AG10803 (cell line): Measurements from ENCODE around the gene ADCY7.

Source experiments
- DNase-seq: peaks from one replicate; pipeline ENCODE4 v3.0.0; 2010; ENCODE audit warnings: low read depth
- H3K4me3 ChIP-seq: 2 replicates; pipeline ENCODE4 v1.5.1; 2011; ENCODE audit warnings: mild to moderate bottlenecking, low read length, control low read depth
- CTCF ChIP-seq: conservative IDR thresholded peaks from 2 replicates; pipeline ENCODE4 v1.5.1; 2011; ENCODE audit warnings: mild to moderate bottlenecking, low read length, control low read depth, inconsistent platforms

The ADCY7 gene

GRCh38 chr16:50351116-50351515, 84.8 kb downstream of the ADCY7 start:
- TF ChIP-seq CTCF = no peak
- H3K4me3 ChIP-seq = no peak overlapping the region
- no peak for DNase-seq

- TF ChIP-seq CTCF = no peak
- no peak for DNase-seq
- no peak overlapping the region for H3K4me3 ChIP-seq
Observed at GRCh38 chr16:50351952-50352351, 85.6 kb downstream of the ADCY7 start.

- no peak for TF ChIP-seq CTCF
- H3K4me3 ChIP-seq = no peak overlapping the region
- peak; percentile 34 for DNase-seq
Observed at GRCh38 chr16:50354082-50354481, 87.7 kb downstream of the ADCY7 start.

GRCh38 chr16:50354629-50355456, 88.5 kb downstream of the ADCY7 start:
- peak; percentile 71 for TF ChIP-seq CTCF
- no peak for DNase-seq
- H3K4me3 ChIP-seq = no peak overlapping the region

GRCh38 chr16:50359626-50360025, 93.3 kb downstream of the ADCY7 start:
- DNase-seq = no peak
- TF ChIP-seq CTCF = no peak
- H3K4me3 ChIP-seq = no peak overlapping the region

- no peak for TF ChIP-seq CTCF
- peak; percentile 40 for DNase-seq
- H3K4me3 ChIP-seq = no peak overlapping the region
Observed at GRCh38 chr16:50360033-50360778, 93.9 kb downstream of the ADCY7 start.

GRCh38 chr16:50360779-50361178, 94.4 kb downstream of the ADCY7 start:
- no peak for TF ChIP-seq CTCF
- no peak for DNase-seq
- H3K4me3 ChIP-seq = no peak overlapping the region
